Endodermal cell (in vitro differentiated cells): Measurements from ENCODE around the gene OR2V2. TPM values are rescaled to one million over a fixed set of nuclear protein-coding genes. Genes with fewer than 3 reads are reported as not detected.

Experiments
- DNase-seq: peaks from one replicate; pipeline ENCODE4 v3.0.0-alpha.2; 2017
- H3K27ac ChIP-seq: 2 replicates; pipeline ENCODE4 v1.5.1; 2013; ENCODE audit warnings: mild to moderate bottlenecking, low read depth, low read length, moderate library complexity
- H3K27me3 ChIP-seq: 2 replicates; pipeline ENCODE4 v1.6.1; 2013; ENCODE audit warnings: mild to moderate bottlenecking, low read length, moderate library complexity; ENCODE audit not compliant: insufficient read depth, control insufficient read depth, poor library complexity, severe bottlenecking
- H3K36me3 ChIP-seq: 2 replicates; pipeline ENCODE4 v1.7.0; 2013; ENCODE audit warnings: mild to moderate bottlenecking, low read length, moderate library complexity; ENCODE audit not compliant: control insufficient read depth, insufficient read depth
- H3K4me1 ChIP-seq: one replicate; pipeline ENCODE4 v1.7.0; 2013; ENCODE audit warnings: low read length; ENCODE audit not compliant: control insufficient read depth, insufficient read depth
- H3K4me3 ChIP-seq: 2 replicates; pipeline ENCODE4 v1.5.1; 2013; ENCODE audit warnings: mild to moderate bottlenecking, low read length, moderate library complexity
- H3K9ac ChIP-seq: 2 replicates; pipeline ENCODE4 v1.6.1; 2013; ENCODE audit warnings: mild to moderate bottlenecking, low read length, moderate library complexity; ENCODE audit not compliant: poor library complexity, severe bottlenecking; ENCODE audit errors: extremely low read depth
- H3K9me3 ChIP-seq: 2 replicates; pipeline ENCODE4 v1.6.1; 2013; ENCODE audit warnings: mild to moderate bottlenecking, low read length, moderate library complexity; ENCODE audit not compliant: control insufficient read depth
- H3K27ac Mint-ChIP-seq: 2 replicates; pipeline ENCODE4 v1.8.0; 2020; ENCODE audit warnings: mixed read lengths
- H3K27me3 Mint-ChIP-seq: 2 replicates; pipeline ENCODE4 v1.8.0; 2021; ENCODE audit warnings: mild to moderate bottlenecking, mixed read lengths; ENCODE audit not compliant: insufficient read depth
- H3K36me3 Mint-ChIP-seq: 2 replicates; pipeline ENCODE4 v1.8.0; 2020; ENCODE audit warnings: low read depth, mixed read lengths
- H3K4me1 Mint-ChIP-seq: 2 replicates; pipeline ENCODE4 v1.8.0; 2020; ENCODE audit warnings: mixed read lengths
- H3K4me3 Mint-ChIP-seq: 2 replicates; pipeline ENCODE4 v1.8.0; 2020; ENCODE audit warnings: mild to moderate bottlenecking, moderate library complexity, mixed read lengths
- H3K9me3 Mint-ChIP-seq: 2 replicates; pipeline ENCODE4 v1.8.0; 2020; ENCODE audit warnings: mild to moderate bottlenecking, mixed read lengths
- CTCF ChIP-seq: fragments of 200-600 bp; sonication (generic); conservative IDR thresholded peaks from 2 replicates; pipeline ENCODE4 v1.5.0; 2021; ENCODE audit warnings: antibody characterized with exemption, mild to moderate bottlenecking
- WGBS, 2 experiments: methylation state at CpG; one replicate each; pipeline versions ENCODE4 v1.1.5 to v1.1.7; 2013; ENCODE audit warnings: missing lambda C conversion rate in 2 of 2, mixed read lengths in 1 of 2; ENCODE audit not compliant: insufficient coverage in 1 of 2, insufficient read length in 1 of 2; 5-methylcytosine and 5-hydroxymethylcytosine counted together
- total RNA-seq, 2 donors: library from RNA; stranded (reverse); fragmentation: NEBNext Ultra II Directional in 1 of 2; extraction: Animal tissue kit (Norgen Biotek cat#: 25700) in 1 of 2; gene quantifications; 2 replicates in 1 of 2; 3 replicates in 1 of 2; pipeline ENCODE4 v1.2.1, GENCODE V29; 2021

OR2V2 gene
- total RNA-seq, 2 donors from 2014 or later, result not detected

- H3K4me3 ChIP-seq, result no peak overlapping the region
- no peak for DNase-seq
- H3K9me3 ChIP-seq, result no peaks in the 10 kb centered on the region
- peaks cover 11% of the 10 kb centered on the region for H3K4me1 Mint-ChIP-seq
- H3K27ac Mint-ChIP-seq, result no peak overlapping the region
- H3K4me3 Mint-ChIP-seq, result peak overlapping the region; percentile 87
- H3K36me3 Mint-ChIP-seq, result no peaks in the 10 kb centered on the region
- no peaks in the 10 kb centered on the region for H3K36me3 ChIP-seq
- H3K9ac ChIP-seq, result no peak overlapping the region
- H3K9me3 Mint-ChIP-seq, result no peaks in the 10 kb centered on the region
- peaks cover 72% of the 10 kb centered on the region for H3K27me3 ChIP-seq
- no peak for TF ChIP-seq CTCF
- H3K4me1 ChIP-seq, result peaks cover 4% of the 10 kb centered on the region
- H3K27ac ChIP-seq, result no peak overlapping the region
- WGBS, 2 experiments, result 86 to 93% methylated on average over 8 to 11 of the region's 11 CpGs
- H3K27me3 Mint-ChIP-seq, result peaks cover 82% of the 10 kb centered on the region
Observed at GRCh38 chr5:181203093-181203711, 55.8 kb downstream of the OR2V2 start.

- no peaks in the 10 kb centered on the region for H3K9me3 ChIP-seq
- H3K27ac ChIP-seq, result no peak overlapping the region
- H3K27me3 ChIP-seq, result peaks cover 72% of the 10 kb centered on the region
- H3K36me3 ChIP-seq, result no peaks in the 10 kb centered on the region
- no peak overlapping the region for H3K27ac Mint-ChIP-seq
- no peak overlapping the region for H3K9ac ChIP-seq
- peak overlapping the region; percentile 98 for H3K4me3 ChIP-seq
- peak overlapping the region; percentile 87 for H3K4me3 Mint-ChIP-seq
- H3K27me3 Mint-ChIP-seq, result peaks cover 76% of the 10 kb centered on the region
- peaks cover 7% of the 10 kb centered on the region for H3K4me1 Mint-ChIP-seq
- TF ChIP-seq CTCF, result no peak
- no peaks in the 10 kb centered on the region for H3K9me3 Mint-ChIP-seq
- no peaks in the 10 kb centered on the region for H3K36me3 Mint-ChIP-seq
- DNase-seq, result no peak
- WGBS, 2 experiments, result 16 to 22% methylated on average over 7 to 17 of the region's 17 CpGs
- H3K4me1 ChIP-seq, result peaks cover 2% of the 10 kb centered on the region
Observed at GRCh38 chr5:181203777-181204112, 56.4 kb downstream of the OR2V2 start.

DNA sequence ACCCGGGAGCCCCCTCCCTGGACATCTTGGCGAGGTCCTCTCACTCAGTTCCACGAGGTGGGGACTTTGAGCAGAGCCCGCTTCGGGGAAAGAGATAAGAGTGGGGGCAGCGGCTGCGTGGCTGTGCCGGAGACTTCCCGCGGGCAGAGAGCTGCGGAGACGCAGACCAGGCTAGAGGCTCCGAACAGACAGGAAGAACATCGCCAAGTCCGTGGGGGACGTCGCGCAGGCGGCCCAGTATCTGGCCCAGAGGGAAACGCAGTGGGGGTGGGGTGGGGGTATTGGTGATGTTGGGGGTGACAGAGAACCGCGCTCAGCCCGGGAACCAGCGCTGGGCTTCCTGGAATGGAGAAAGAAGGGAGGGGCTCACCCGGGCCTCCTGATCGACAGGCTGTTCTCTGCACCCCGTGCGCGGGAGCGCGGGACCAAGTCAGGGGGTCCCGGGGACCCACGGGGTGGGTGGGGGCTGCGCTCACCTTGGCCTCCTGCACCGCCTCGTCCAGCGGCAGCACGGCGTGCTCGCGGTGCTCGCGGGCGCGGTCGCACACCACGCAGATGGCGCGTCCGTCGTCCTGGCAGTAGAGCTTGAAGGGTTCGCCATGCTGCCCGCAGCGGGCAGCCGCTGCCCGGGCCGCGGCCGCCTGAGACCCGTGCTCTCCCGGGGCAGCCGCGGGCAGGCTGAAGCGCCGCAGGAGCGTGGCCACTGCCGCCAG is 56.9 kb downstream of the OR2V2 start:
- Mint-ChIP-seq H3K27ac (no peak overlapping the region), H3K4me3 (peak overlapping the region; percentile 87), H3K9me3 (no peaks in the 10 kb centered on the region), H3K27me3 (peaks cover 73% of the 10 kb centered on the region), H3K4me1 (peaks cover 6% of the 10 kb centered on the region), H3K36me3 (no peaks in the 10 kb centered on the region)
- Histone ChIP-seq H3K27ac (no peak overlapping the region), H3K9ac (no peak overlapping the region), H3K9me3 (no peaks in the 10 kb centered on the region), H3K4me3 (peak overlapping the region; percentile 98), H3K4me1 (no peaks in the 10 kb centered on the region), H3K27me3 (peaks cover 71% of the 10 kb centered on the region), H3K36me3 (no peaks in the 10 kb centered on the region)
- peak; percentile 79 for DNase-seq
- no peak for TF ChIP-seq CTCF
- WGBS, 2 experiments, result 1 to 2% methylated on average over 20 to 67 of the region's 67 CpGs
